Stimulated activated CD8-positive, alpha-beta memory T cell treated with anti-CD3 and anti-CD28 coated beads, Interleukin-7, amount 100 ng/mL, for 24 hours (primary cell): Measurements from ENCODE around the gene LRRC3.

Source experiments
- DNase-seq: peaks from one replicate; pipeline ENCODE4 v3.0.0-alpha.2; 2020; ENCODE audit warnings: low read depth

Gene LRRC3

GRCh38 chr21:44438531-44439210, 16.6 kb upstream of the LRRC3 start:
- DNase-seq, result no peak

GRCh38 chr21:44439211-44439600, 16.1 kb upstream of the LRRC3 start:
- DNase-seq, result no peak

GRCh38 chr21:44440241-44441040, 14.9 kb upstream of the LRRC3 start:
- DNase-seq, result no peak

GRCh38 chr21:44441041-44441400, 14.3 kb upstream of the LRRC3 start:
- no peak for DNase-seq

GRCh38 chr21:44441581-44442265, 13.6 kb upstream of the LRRC3 start:
- no peak for DNase-seq

GRCh38 chr21:44442266-44443125, 12.8 kb upstream of the LRRC3 start:
- no peak for DNase-seq

GRCh38 chr21:44443291-44443890, 11.9 kb upstream of the LRRC3 start:
- DNase-seq, result no peak

- DNase-seq, result no peak
Measured at GRCh38 chr21:44443891-44444285, 11.4 kb upstream of the LRRC3 start.

GRCh38 chr21:44444286-44444931, 10.9 kb upstream of the LRRC3 start:
- DNase-seq, result no peak

- no peak for DNase-seq
Measured at GRCh38 chr21:44445145-44445812, 10.0 kb upstream of the LRRC3 start.

GRCh38 chr21:44448651-44449131, 6.6 kb upstream of the LRRC3 start:
- no peak for DNase-seq

GRCh38 chr21:44449473-44450363, 5.6 kb upstream of the LRRC3 start:
- DNase-seq, result no peak

- no peak for DNase-seq
Measured at GRCh38 chr21:44450402-44450801, 4.9 kb upstream of the LRRC3 start.

- no peak for DNase-seq
Measured at GRCh38 chr21:44450999-44451398, 4.3 kb upstream of the LRRC3 start.

- DNase-seq, result no peak
Measured at GRCh38 chr21:44453120-44453519, 2.2 kb upstream of the LRRC3 start.

GRCh38 chr21:44454058-44454457, 1.3 kb upstream of the LRRC3 start:
- DNase-seq, result no peak

GRCh38 chr21:44455524-44456213, 359 bp downstream of the LRRC3 start:
- DNase-seq, result no peak

GRCh38 chr21:44456214-44456914, 1.1 kb downstream of the LRRC3 start:
- DNase-seq, result no peak
